H1 (cell line): Measurements from ENCODE around the gene MESD. TPM values are rescaled to one million over a fixed set of nuclear protein-coding genes. Genes with fewer than 3 reads are reported as not detected.

Source experiments
- CTCF ChIA-PET: fragments of 300-600 bp; sonication (Branson Sonifier 250); formaldehyde crosslinking; loops from one replicate; lab custom pipeline; 2021; ENCODE audit not compliant: partially characterized antibody; lab: Charles Lee
- POLR2A ChIA-PET: fragments of 300-600 bp; sonication (Branson Sonifier 250); formaldehyde crosslinking; loops from one replicate; lab custom pipeline; 2021; ENCODE audit warnings: inconsistent platforms; ENCODE audit not compliant: partially characterized antibody; lab: Charles Lee
- DNase-seq, 2 experiments: peaks; one replicate each; pipeline versions ENCODE4 v3.0.0 to v3.0.0-alpha.2; 2010 to 2022; ENCODE audit warnings: low spot score in 2 of 2, low read depth in 1 of 2, mixed read lengths in 1 of 2
- FAIRE-seq: peaks from 2 replicates; lab custom pipeline; 2011; peaks lifted over from hg19 to GRCh38; lab: Jason Lieb, UNC
- H2AFZ ChIP-seq: 2 replicates; pipeline ENCODE4 v1.8.1; 2012; ENCODE audit warnings: low read length, inconsistent platforms
- H2AK5ac ChIP-seq: 2 replicates; pipeline ENCODE4 v1.6.1; 2013; ENCODE audit warnings: low read depth, low read length
- H2BK120ac ChIP-seq: replicated peaks from 2 replicates; pipeline ENCODE3; 2013; ENCODE audit warnings: low read depth, low read length, inconsistent platforms
- H2BK12ac ChIP-seq: 2 replicates; pipeline ENCODE4 v1.6.1; 2013; ENCODE audit warnings: low read depth, low read length
- H2BK15ac ChIP-seq: 2 replicates; pipeline ENCODE4 v1.6.1; 2013; ENCODE audit warnings: low read length
- H2BK20ac ChIP-seq: 2 replicates; pipeline ENCODE4 v1.6.1; 2013; ENCODE audit warnings: low read length
- H2BK5ac ChIP-seq: 2 replicates; pipeline ENCODE4 v1.6.1; 2013; ENCODE audit warnings: low read depth, low read length
- H3K14ac ChIP-seq: 2 replicates; pipeline ENCODE4 v1.6.1; 2013; ENCODE audit warnings: inconsistent platforms; ENCODE audit not compliant: insufficient read length
- H3K18ac ChIP-seq: 2 replicates; pipeline ENCODE4 v1.6.1; 2013; ENCODE audit warnings: low read length; ENCODE audit errors: extremely low read depth
- H3K23ac ChIP-seq: 2 replicates; pipeline ENCODE4 v1.6.1; 2013; ENCODE audit warnings: inconsistent platforms; ENCODE audit not compliant: insufficient read length
- H3K23me2 ChIP-seq: 2 replicates; pipeline ENCODE4 v1.6.1; 2013; ENCODE audit warnings: low read depth, low read length
- H3K27ac ChIP-seq: 2 replicates; pipeline ENCODE4 v1.6.1; 2011; ENCODE audit warnings: low read depth, low read length, inconsistent platforms
- H3K27me3 ChIP-seq, 4 experiments: replicated peaks in 1 of 4; 1 replicate in 1 of 4; 2 replicates in 3 of 4; pipeline versions ENCODE4 v1.6.1 to v1.8.1; 2011 to 2013; ENCODE audit warnings: low read length in 3 of 4, mild to moderate bottlenecking in 3 of 4, inconsistent platforms in 2 of 4, mixed read lengths in 2 of 4, moderate library complexity in 1 of 4; ENCODE audit not compliant: control insufficient read depth in 3 of 4, insufficient read depth in 3 of 4; ENCODE audit errors: extremely low read depth in 1 of 4
- H3K36me3 ChIP-seq, 4 experiments: 2 replicates each; pipeline versions ENCODE4 v1.6.1 to v1.8.1; 2011 to 2013; ENCODE audit warnings: mild to moderate bottlenecking in 4 of 4, low read length in 3 of 4, moderate library complexity in 2 of 4, control low read depth in 1 of 4, inconsistent platforms in 1 of 4; ENCODE audit not compliant: insufficient read depth in 4 of 4, control insufficient read depth in 2 of 4
- H3K4ac ChIP-seq: replicated peaks from 2 replicates; pipeline ENCODE3; 2013; ENCODE audit warnings: low read length, low read depth, mixed read lengths, inconsistent platforms; ENCODE audit not compliant: insufficient read length
- H3K4me1 ChIP-seq, 4 experiments: replicated peaks in 1 of 4; 1 replicate in 1 of 4; 2 replicates in 3 of 4; pipeline versions ENCODE4 v1.6.1 to v1.8.1; 2011 to 2013; ENCODE audit warnings: low read length in 3 of 4, inconsistent platforms in 2 of 4, mixed read lengths in 1 of 4; ENCODE audit not compliant: insufficient read depth in 4 of 4, control insufficient read depth in 3 of 4
- H3K4me2 ChIP-seq, 2 experiments: 2 replicates each; pipeline versions ENCODE4 v1.6.1 to v1.8.1; 2011 to 2013; ENCODE audit warnings: low read depth in 2 of 2, low read length in 2 of 2, control low read depth in 1 of 2, inconsistent platforms in 1 of 2, mild to moderate bottlenecking in 1 of 2; ENCODE audit not compliant: insufficient read depth in 1 of 2
- H3K4me3 ChIP-seq, 4 experiments: fragments of 200-600, 300-600 bp in 1 of 4; sonication (generic), shearing (Covaris generic), sonication (Bioruptor Twin) in 1 of 4; 2 replicates each; pipeline versions ENCODE4 v1.5.1 to v1.8.1; 2011 to 2016; ENCODE audit warnings: low read length in 4 of 4, low read depth in 3 of 4, control low read depth in 2 of 4, inconsistent platforms in 2 of 4, mild to moderate bottlenecking in 2 of 4, mixed read lengths in 1 of 4, moderate library complexity in 1 of 4; ENCODE audit not compliant: insufficient read depth in 2 of 4; ENCODE audit errors: extremely low read depth in 1 of 4
- H3K56ac ChIP-seq: replicated peaks from 2 replicates; pipeline ENCODE3; 2013; ENCODE audit warnings: low read depth, mild to moderate bottlenecking, mixed read lengths, low read length, inconsistent platforms; ENCODE audit not compliant: insufficient read length
- H3K79me1 ChIP-seq: 2 replicates; pipeline ENCODE4 v1.6.1; 2013; ENCODE audit warnings: low read depth, low read length, control low read depth
- H3K79me2 ChIP-seq, 2 experiments: 2 replicates each; pipeline versions ENCODE4 v1.6.1 to v1.8.1; 2012 to 2013; ENCODE audit warnings: low read length in 2 of 2, mild to moderate bottlenecking in 2 of 2, inconsistent platforms in 1 of 2; ENCODE audit not compliant: insufficient read depth in 2 of 2, control insufficient read depth in 1 of 2
- H3K9ac ChIP-seq, 4 experiments: replicated peaks in 1 of 4; 1 replicate in 1 of 4; 2 replicates in 3 of 4; pipeline versions ENCODE4 v1.6.1 to v1.8.1; 2011 to 2013; ENCODE audit warnings: low read depth in 3 of 4, low read length in 3 of 4, control low read depth in 2 of 4, mild to moderate bottlenecking in 2 of 4, moderate library complexity in 2 of 4, inconsistent platforms in 1 of 4; ENCODE audit errors: extremely low read depth in 1 of 4
- H3K9me3 ChIP-seq, 2 experiments: 2 replicates each; pipeline versions ENCODE4 v1.6.1 to v1.8.1; 2012 to 2013; ENCODE audit warnings: mild to moderate bottlenecking in 2 of 2, moderate library complexity in 2 of 2, control low read depth in 1 of 2, inconsistent platforms in 1 of 2, low read depth in 1 of 2, low read length in 1 of 2, mixed read lengths in 1 of 2; ENCODE audit not compliant: insufficient read depth in 2 of 2
- H4K20me1 ChIP-seq, 2 experiments: replicated peaks in 1 of 2; 2 replicates each; pipeline versions ENCODE3 to v1.8.1; 2011 to 2013; ENCODE audit warnings: inconsistent platforms in 2 of 2, low read length in 2 of 2, mild to moderate bottlenecking in 1 of 2; ENCODE audit not compliant: insufficient read depth in 2 of 2, control insufficient read depth in 1 of 2
- H4K5ac ChIP-seq: 2 replicates; pipeline ENCODE4 v1.6.1; 2013; ENCODE audit warnings: low read length, low read depth, mixed read lengths, inconsistent platforms; ENCODE audit not compliant: insufficient read length
- H4K8ac ChIP-seq: 2 replicates; pipeline ENCODE4 v1.8.0; 2013; ENCODE audit warnings: mild to moderate bottlenecking, moderate library complexity, low read length, inconsistent platforms; ENCODE audit not compliant: insufficient read depth; ENCODE audit errors: extremely low read depth
- H4K91ac ChIP-seq: replicated peaks from 2 replicates; pipeline ENCODE3; 2013; ENCODE audit warnings: low read length, mixed read lengths, inconsistent platforms; ENCODE audit not compliant: insufficient read length
- GTF2F1 ChIP-seq: IDR thresholded peaks from 2 replicates; pipeline ENCODE4 v1.6.1; 2012; ENCODE audit warnings: low read depth, low read length, improper control_type of control experiment, borderline replicate concordance
- MAX ChIP-seq: IDR thresholded peaks from 2 replicates; pipeline ENCODE4 v1.6.1; 2012; ENCODE audit warnings: inconsistent platforms
- WGBS, 2 experiments: shearing (Covaris generic) in 1 of 2; methylation state at CpG; one replicate each; pipeline versions ENCODE4 v1.1.6 to v1.1.7; 2013 to 2015; ENCODE audit warnings: low lambda C conversion rate in 2 of 2, mixed read lengths in 2 of 2, inconsistent platforms in 1 of 2, low coverage in 1 of 2, missing lambda C conversion rate in 1 of 2; ENCODE audit not compliant: insufficient replicate concordance in 2 of 2, insufficient coverage in 1 of 2, insufficient read length in 1 of 2; ENCODE audit errors: extremely low coverage in 1 of 2, missing lambda C conversion rate in 1 of 2; 5-methylcytosine and 5-hydroxymethylcytosine counted together
- polyA plus RNA-seq, 7 experiments: library from polyadenylated mRNA; depleted of rRNA in 3 of 7; stranded (reverse) in 5 of 7; unstranded in 2 of 7; fragments of >200 nt in 5 of 7; fragments of 200-250 nt in 2 of 7; gene quantifications; 1 replicate in 5 of 7; 2 replicates in 1 of 7; 4 replicates in 1 of 7; pipeline versions ENCODE4 v1.2.1 to v1.2.3, GENCODE V29; 2011 to 2013; ENCODE audit warnings: missing spikeins in 2 of 7, mixed read lengths in 2 of 7
- total RNA-seq: library from RNA; stranded (reverse); fragmentation: NEBNext Ultra II Directional; extraction: Animal tissue kit (Norgen Biotek cat#: 25700); gene quantifications from 2 replicates; pipeline ENCODE4 v1.2.1, GENCODE V29; 2021

Gene MESD
- total and polyA plus RNA-seq, 2 of the 8 experiments (the other 6 are each of a cell fraction or from before 2014, with no cell fraction given): 11.0 to 28.3 TPM

- H3K4me3 ChIP-seq: no peak overlapping the region
- H4K5ac ChIP-seq: no peak overlapping the region
- ChIA-PET CTCF (interaction anchor here (0.5 to 3.2 kb wide), 22 partner anchors 9 to 391 kb away, joined by 3 to 22 read pairs (median 4); no protein-coding TSS in a partner anchor), POLR2A (interaction anchor here (0.8 to 1.8 kb wide), 4 partner anchors 10 to 288 kb away, joined by 3 to 8 read pairs (median 6); no protein-coding TSS in a partner anchor)
- no peak overlapping the region for H2BK20ac ChIP-seq
- H3K14ac ChIP-seq: no peak overlapping the region
- H3K4me2 ChIP-seq: 0 out of 4 replicates have a peak overlapping the region, but pooled peaks of 1 of the 2 experiments have one; percentile 7
- 27% methylated on average over 7 of the region's 7 CpGs; no CpG with 5 or more reads in 1 of the 2 experiments for WGBS, 2 experiments
- H3K27me3 ChIP-seq: no peaks in the 10 kb centered on the region
- no peak overlapping the region for H2BK120ac ChIP-seq
- peaks cover 3% of the 10 kb centered on the region; the same call in 1 of the 2 replicates for H3K79me1 ChIP-seq
- H3K36me3 ChIP-seq: peaks cover 0 to 28% (median 10%) of the 10 kb centered on the region in 4 experiments; a peak in 5 of 8 replicates
- no peak overlapping the region for H2AK5ac ChIP-seq
- peaks cover 0 to 9% (median 3%) of the 10 kb centered on the region in 4 experiments; a peak in 3 of 7 replicates for H3K4me1 ChIP-seq
- no peak overlapping the region for H4K91ac ChIP-seq
- no peak overlapping the region for H3K23ac ChIP-seq
- no peak overlapping the region for H2BK5ac ChIP-seq
- H3K4ac ChIP-seq: no peak overlapping the region
- no peak overlapping the region for H2AFZ ChIP-seq
- no peak overlapping the region for H3K27ac ChIP-seq
- H4K20me1 ChIP-seq: peaks cover 12% of the 10 kb centered on the region in 2 experiments
- H2BK12ac ChIP-seq: no peak overlapping the region
- H3K9ac ChIP-seq: no peak overlapping the region
- H3K79me2 ChIP-seq: peaks cover 0 to 31% of the 10 kb centered on the region in 2 experiments; a peak in 2 of 4 replicates
- no peak overlapping the region for H2BK15ac ChIP-seq
- peak; percentile 72 for FAIRE-seq
- no peak overlapping the region for H4K8ac ChIP-seq
- H3K23me2 ChIP-seq: no peaks in the 10 kb centered on the region
- H3K9me3 ChIP-seq: no peaks in the 10 kb centered on the region
- no peak overlapping the region for H3K18ac ChIP-seq
- H3K56ac ChIP-seq: no peak overlapping the region
- DNase-seq: peak in 1 of 2 experiments; percentile 79
- TF ChIP-seq GTF2F1: no peak
- TF ChIP-seq MAX: no peak
Measured at GRCh38 chr15:80977627-80978036, 12.0 kb downstream of the MESD start.
